OCI-LY3 (cell line): Measurements from ENCODE around the gene PRICKLE2.

ENCODE experiments used
- H2AFZ ChIP-seq: fragments of 200-600, 300-600 bp; shearing (Covaris generic); 2 replicates; pipeline ENCODE4 v1.6.0; 2014; ENCODE audit warnings: antibody characterized with exemption, low read depth, low read length
- H3K27ac ChIP-seq: fragments of 200-600, 300-600 bp; sonication (generic); 2 replicates; pipeline ENCODE4 v1.5.1; 2014; ENCODE audit warnings: mild to moderate bottlenecking, low read length, moderate library complexity, mixed read lengths
- H3K27me3 ChIP-seq: fragments of 200-600, 300-600 bp; sonication (generic); 2 replicates; pipeline ENCODE4 v1.6.1; 2014; ENCODE audit warnings: low read depth, low read length, mixed read lengths
- H3K36me3 ChIP-seq: fragments of 200-600, 300-600 bp; sonication (generic); replicated peaks from 2 replicates; pipeline ENCODE3; 2014; ENCODE audit warnings: low read depth, low read length, mixed read lengths
- H3K4me1 ChIP-seq: fragments of 300-600, 200-600 bp; sonication (generic); 2 replicates; pipeline ENCODE4 v1.6.1; 2014; ENCODE audit warnings: low read length, mixed read lengths
- H3K4me2 ChIP-seq: fragments of 200-600, 300-600 bp; sonication (generic); 2 replicates; pipeline ENCODE4 v1.6.1; 2014; ENCODE audit warnings: low read length, mixed read lengths
- H3K4me3 ChIP-seq: fragments of 300-600, 200-600 bp; sonication (generic); 2 replicates; pipeline ENCODE4 v1.5.1; 2014; ENCODE audit warnings: antibody characterized with exemption, mild to moderate bottlenecking, low read length, moderate library complexity
- H3K79me2 ChIP-seq: fragments of 300-600, 200-600 bp; shearing (Covaris generic); 2 replicates; pipeline ENCODE4 v1.6.1; 2014; ENCODE audit warnings: mild to moderate bottlenecking, low read length, mixed read lengths
- H3K9ac ChIP-seq: fragments of 300-600, 200-600 bp; shearing (Covaris generic); 2 replicates; pipeline ENCODE4 v1.6.0; 2014; ENCODE audit warnings: mild to moderate bottlenecking, low read length, moderate library complexity
- H3K9me3 ChIP-seq: fragments of 200-600, 300-600 bp; shearing (Covaris generic); 2 replicates; pipeline ENCODE4 v1.6.1; 2014; ENCODE audit warnings: low read length, mixed read lengths; ENCODE audit not compliant: insufficient read depth
- H4K20me1 ChIP-seq: fragments of 200-600, 300-600 bp; sonication (generic); 2 replicates; pipeline ENCODE4 v1.6.1; 2016; ENCODE audit warnings: low read length, mixed read lengths; ENCODE audit not compliant: insufficient read depth
- EZH2phosphoT487 ChIP-seq: fragments of 200-600 bp; shearing (Covaris generic); IDR thresholded peaks from 2 replicates; pipeline ENCODE4 v1.6.1; 2018; ENCODE audit warnings: antibody characterized with exemption, mixed run types, low read depth
- TF ChIP-seq, protein P1 (sequence below): fragments of 200-600, 300-600 bp; sonication (generic); IDR thresholded peaks from 2 replicates; pipeline ENCODE4 v1.5.1; 2014; ENCODE audit warnings: antibody characterized with exemption, low read length, low read depth

Gene PRICKLE2

DNA sequence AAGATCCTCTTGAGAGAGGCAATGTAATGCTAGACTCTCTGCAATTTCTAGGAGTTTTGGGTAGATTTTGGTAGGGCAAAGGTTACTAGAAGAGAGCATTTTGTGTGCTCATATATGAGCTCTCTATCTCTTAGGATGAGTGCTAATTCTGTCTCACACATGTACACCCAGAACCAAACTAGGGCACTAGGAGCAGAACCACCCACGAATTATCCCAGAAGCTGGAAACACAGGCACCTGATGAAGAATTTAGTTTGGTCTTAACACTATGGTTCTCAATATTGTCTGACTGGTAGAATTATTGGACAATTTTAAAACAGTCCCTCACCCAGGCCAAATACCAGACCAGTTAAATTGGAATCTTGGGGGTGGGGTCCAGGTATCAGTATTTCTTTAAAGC is 94.8 kb downstream of the PRICKLE2 start:
- Histone ChIP-seq H3K9ac (no peak overlapping the region), H3K4me2 (no peak overlapping the region), H3K4me1 (no peaks in the 10 kb centered on the region), H3K36me3 (no peaks in the 10 kb centered on the region), H3K27ac (no peak overlapping the region), H2AFZ (no peak overlapping the region), H3K9me3 (no peaks in the 10 kb centered on the region), H4K20me1 (no peaks in the 10 kb centered on the region), H3K4me3 (no peak overlapping the region), H3K27me3 (peaks cover 4% of the 10 kb centered on the region; the same call in 1 of the 2 replicates), H3K79me2 (no peaks in the 10 kb centered on the region)
- no peak for TF ChIP-seq EZH2phosphoT487
- TF ChIP-seq, protein P1, sequence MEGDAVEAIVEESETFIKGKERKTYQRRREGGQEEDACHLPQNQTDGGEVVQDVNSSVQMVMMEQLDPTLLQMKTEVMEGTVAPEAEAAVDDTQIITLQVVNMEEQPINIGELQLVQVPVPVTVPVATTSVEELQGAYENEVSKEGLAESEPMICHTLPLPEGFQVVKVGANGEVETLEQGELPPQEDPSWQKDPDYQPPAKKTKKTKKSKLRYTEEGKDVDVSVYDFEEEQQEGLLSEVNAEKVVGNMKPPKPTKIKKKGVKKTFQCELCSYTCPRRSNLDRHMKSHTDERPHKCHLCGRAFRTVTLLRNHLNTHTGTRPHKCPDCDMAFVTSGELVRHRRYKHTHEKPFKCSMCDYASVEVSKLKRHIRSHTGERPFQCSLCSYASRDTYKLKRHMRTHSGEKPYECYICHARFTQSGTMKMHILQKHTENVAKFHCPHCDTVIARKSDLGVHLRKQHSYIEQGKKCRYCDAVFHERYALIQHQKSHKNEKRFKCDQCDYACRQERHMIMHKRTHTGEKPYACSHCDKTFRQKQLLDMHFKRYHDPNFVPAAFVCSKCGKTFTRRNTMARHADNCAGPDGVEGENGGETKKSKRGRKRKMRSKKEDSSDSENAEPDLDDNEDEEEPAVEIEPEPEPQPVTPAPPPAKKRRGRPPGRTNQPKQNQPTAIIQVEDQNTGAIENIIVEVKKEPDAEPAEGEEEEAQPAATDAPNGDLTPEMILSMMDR, result no peak

DNA sequence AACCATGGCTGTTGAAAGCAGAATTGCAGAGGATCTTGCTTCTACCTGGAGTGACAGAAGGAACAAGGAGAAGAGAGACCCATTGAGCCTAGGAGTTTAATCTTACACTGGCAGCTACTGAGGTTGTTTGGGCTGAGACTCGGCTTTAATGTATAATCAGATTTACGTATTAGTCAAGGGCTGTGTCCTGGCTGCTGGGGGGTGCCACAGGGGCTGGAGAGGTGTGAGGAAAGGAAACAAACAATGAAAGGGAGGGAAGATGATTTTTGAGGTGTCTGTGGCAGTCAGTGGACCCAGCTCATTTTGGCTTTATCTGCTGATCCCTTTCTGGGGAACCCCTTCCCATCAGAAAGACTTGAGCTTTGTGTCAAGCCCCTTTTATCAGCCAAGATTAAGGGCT is 95.7 kb downstream of the PRICKLE2 start:
- Histone ChIP-seq H3K4me3 (no peak overlapping the region), H3K9me3 (no peaks in the 10 kb centered on the region), H3K36me3 (no peaks in the 10 kb centered on the region), H4K20me1 (no peaks in the 10 kb centered on the region), H3K79me2 (no peaks in the 10 kb centered on the region), H2AFZ (no peak overlapping the region), H3K4me1 (no peaks in the 10 kb centered on the region), H3K27ac (no peak overlapping the region), H3K27me3 (peaks cover 4% of the 10 kb centered on the region; the same call in 1 of the 2 replicates), H3K9ac (no peak overlapping the region), H3K4me2 (no peak overlapping the region)
- TF ChIP-seq, protein P1, result no peak
- no peak for TF ChIP-seq EZH2phosphoT487

DNA sequence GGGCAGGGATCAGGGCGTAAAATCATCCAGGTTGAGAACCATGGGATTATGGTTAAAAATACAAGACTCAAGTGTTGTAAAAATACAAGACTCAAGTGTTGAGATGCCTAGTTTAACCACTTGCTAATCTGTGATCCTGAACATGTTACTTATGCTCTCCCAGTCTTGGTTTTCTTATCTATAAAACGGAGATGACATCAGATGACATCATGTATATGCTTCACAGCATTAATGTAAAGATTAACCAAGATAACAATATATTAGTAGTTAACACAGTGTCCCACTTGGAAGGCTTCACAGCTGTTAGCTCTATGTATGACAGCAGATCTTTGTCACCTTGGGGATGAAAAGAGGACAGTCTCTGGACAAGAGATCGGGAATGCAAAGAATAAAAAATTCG is 96.2 kb downstream of the PRICKLE2 start:
- no peaks in the 10 kb centered on the region for H3K9me3 ChIP-seq
- H3K36me3 ChIP-seq, result no peaks in the 10 kb centered on the region
- no peak overlapping the region for H2AFZ ChIP-seq
- H3K79me2 ChIP-seq, result no peaks in the 10 kb centered on the region
- H3K9ac ChIP-seq, result no peak overlapping the region
- no peak overlapping the region for H3K4me3 ChIP-seq
- TF ChIP-seq, protein P1, result no peak
- TF ChIP-seq EZH2phosphoT487, result no peak
- no peak overlapping the region for H3K4me2 ChIP-seq
- no peak overlapping the region for H3K27ac ChIP-seq
- H4K20me1 ChIP-seq, result no peaks in the 10 kb centered on the region
- H3K27me3 ChIP-seq, result peaks cover 4% of the 10 kb centered on the region; the same call in 1 of the 2 replicates
- no peaks in the 10 kb centered on the region for H3K4me1 ChIP-seq

DNA sequence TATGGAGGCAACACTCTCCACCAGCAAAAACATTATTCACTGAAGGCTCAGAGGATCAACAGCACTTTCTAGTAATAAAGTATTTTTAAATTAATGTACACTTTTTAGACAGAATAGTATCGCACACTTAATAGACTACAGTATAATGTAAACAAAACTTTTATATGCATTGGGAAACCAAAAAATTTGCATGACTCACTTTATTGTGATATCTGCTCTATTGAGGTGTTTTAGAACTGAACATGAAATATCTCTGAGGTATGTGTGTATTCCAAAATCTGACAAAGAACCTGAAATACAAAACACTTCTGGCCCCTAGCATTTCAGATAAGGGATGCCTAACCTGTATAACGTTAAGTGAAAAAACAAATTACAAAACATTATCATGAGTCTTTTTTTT is 99.7 kb downstream of the PRICKLE2 start:
- Histone ChIP-seq H4K20me1 (no peaks in the 10 kb centered on the region), H3K4me1 (no peaks in the 10 kb centered on the region), H3K27me3 (peaks cover 15% of the 10 kb centered on the region), H3K4me2 (no peak overlapping the region), H3K9me3 (no peaks in the 10 kb centered on the region), H2AFZ (no peak overlapping the region), H3K27ac (no peak overlapping the region), H3K9ac (no peak overlapping the region), H3K79me2 (no peaks in the 10 kb centered on the region), H3K36me3 (no peaks in the 10 kb centered on the region), H3K4me3 (no peak overlapping the region)
- TF ChIP-seq EZH2phosphoT487, result no peak
- TF ChIP-seq, protein P1, result no peak
